Parathyroid adenoma (tissue), 2 donors: ENCODE results near the gene GALE.
"Not testable (repeated sequence)": the region's sequence is repeated elsewhere in the genome, so short reads cannot be mapped to it uniquely, and the experiment has no call there.

Experiments used
- H2AFZ ChIP-seq: fragments of 300-600 bp; sonication (generic); one replicate; pipeline ENCODE4 v1.7.0; 2017; ENCODE audit warnings: antibody characterized with exemption, mild to moderate bottlenecking
- H3K27ac ChIP-seq: fragments of 300-600 bp; sonication (generic); one replicate; pipeline ENCODE4 v1.7.0; 2017
- H3K27me3 ChIP-seq: fragments of 300-600 bp; sonication (generic); one replicate; pipeline ENCODE4 v1.7.0; 2017; ENCODE audit warnings: low read length; ENCODE audit not compliant: control insufficient read depth, insufficient read depth
- H3K36me3 ChIP-seq: fragments of 300-600 bp; sonication (generic); one replicate; pipeline ENCODE4 v1.7.0; 2017; ENCODE audit warnings: low read length; ENCODE audit not compliant: control insufficient read depth, insufficient read depth
- H3K4me1 ChIP-seq: fragments of 300-600 bp; sonication (generic); one replicate; pipeline ENCODE4 v1.7.0; 2017; ENCODE audit warnings: control low read depth
- H3K4me2 ChIP-seq: fragments of 300-600 bp; sonication (generic); one replicate; pipeline ENCODE4 v1.7.0; 2017; ENCODE audit warnings: low read length
- H3K4me3 ChIP-seq: fragments of 300-600 bp; sonication (generic); one replicate; pipeline ENCODE4 v1.7.0; 2017; ENCODE audit warnings: low read depth, low read length
- H3K79me2 ChIP-seq: fragments of 300-600 bp; sonication (generic); one replicate; pipeline ENCODE4 v1.7.0; 2017; ENCODE audit warnings: control low read depth
- H3K9ac ChIP-seq: fragments of 300-600 bp; sonication (generic); one replicate; pipeline ENCODE4 v1.7.0; 2017; ENCODE audit warnings: mild to moderate bottlenecking
- H3K9me3 ChIP-seq: fragments of 300-600 bp; sonication (generic); one replicate; pipeline ENCODE4 v1.7.0; 2017; ENCODE audit warnings: low read length; ENCODE audit not compliant: control insufficient read depth
- CTCF ChIP-seq: fragments of 300-600 bp; sonication (generic); IDR thresholded peaks from one replicate; pipeline ENCODE4 v1.7.0; 2017; ENCODE audit warnings: antibody characterized with exemption, mild to moderate bottlenecking
- donor health status: primary hyperparathyroidism.

The GALE gene

GRCh38 chr1:23788695-23789094, 11.9 kb downstream of the GALE start:
- Histone ChIP-seq H3K9me3 (no peaks in the 10 kb centered on the region), H3K79me2 (peaks cover 3% of the 10 kb centered on the region), H3K4me1 (peaks cover 4% of the 10 kb centered on the region), H3K27me3 (no peaks in the 10 kb centered on the region), H3K4me2 (no peak overlapping the region), H3K9ac (no peak overlapping the region), H3K4me3 (no peak overlapping the region), H3K27ac (no peak overlapping the region), H3K36me3 (no peaks in the 10 kb centered on the region), H2AFZ (no peak overlapping the region)
- TF ChIP-seq CTCF, result no peak

GRCh38 chr1:23787701-23788100, 12.9 kb downstream of the GALE start:
- H3K4me1 ChIP-seq, result peaks cover 6% of the 10 kb centered on the region
- no peaks in the 10 kb centered on the region for H3K36me3 ChIP-seq
- H3K4me3 ChIP-seq, result no peak overlapping the region
- no peaks in the 10 kb centered on the region for H3K9me3 ChIP-seq
- no peak for TF ChIP-seq CTCF
- H3K79me2 ChIP-seq, result peaks cover 3% of the 10 kb centered on the region
- no peak overlapping the region for H3K9ac ChIP-seq
- H3K4me2 ChIP-seq, result no peak overlapping the region
- no peak overlapping the region for H2AFZ ChIP-seq
- no peaks in the 10 kb centered on the region for H3K27me3 ChIP-seq
- no peak overlapping the region for H3K27ac ChIP-seq

- no peak overlapping the region for H3K9ac ChIP-seq
- H3K4me1 ChIP-seq, result peaks cover 8% of the 10 kb centered on the region
- no peaks in the 10 kb centered on the region for H3K9me3 ChIP-seq
- H3K27me3 ChIP-seq, result no peaks in the 10 kb centered on the region
- H3K79me2 ChIP-seq, result peaks cover 8% of the 10 kb centered on the region
- H3K4me3 ChIP-seq, result peak overlapping the region; percentile 40
- H3K36me3 ChIP-seq, result no peaks in the 10 kb centered on the region
- no peak overlapping the region for H2AFZ ChIP-seq
- peak overlapping the region; percentile 86 for H3K27ac ChIP-seq
- peak overlapping the region; percentile 63 for H3K4me2 ChIP-seq
- no peak for TF ChIP-seq CTCF
Observed at GRCh38 chr1:23784846-23785245, 15.7 kb downstream of the GALE start.

GRCh38 chr1:23783141-23783540, 17.4 kb downstream of the GALE start:
- not testable (repeated sequence) for H3K27ac ChIP-seq, H3K27me3 ChIP-seq, H3K4me3 ChIP-seq, H3K9me3 ChIP-seq, H3K36me3 ChIP-seq, H2AFZ ChIP-seq, H3K79me2 ChIP-seq, H3K4me2 ChIP-seq, H3K9ac ChIP-seq
- H3K4me1 ChIP-seq, result peaks cover 14% of the 10 kb centered on the region

- Histone ChIP-seq H3K4me3 (peak overlapping the region; percentile 82), H3K4me1 (peaks cover 18% of the 10 kb centered on the region), H2AFZ (no peak overlapping the region), H3K9me3 (no peaks in the 10 kb centered on the region), H3K36me3 (no peaks in the 10 kb centered on the region), H3K9ac (no peak overlapping the region), H3K27ac (peak overlapping the region; percentile 72), H3K79me2 (peaks cover 10% of the 10 kb centered on the region), H3K4me2 (peak overlapping the region; percentile 85), H3K27me3 (no peaks in the 10 kb centered on the region)
- TF ChIP-seq CTCF, result no peak
Observed at GRCh38 chr1:23779826-23780371, 20.7 kb downstream of the GALE start.
